Activated T-helper 2 cell treated with anti-CD3 and anti-CD28 coated beads, Interferon-gamma antibody, Interleukin-2, Interleukin-4, amounts not matched to agents 10 μg/mL and 5 μg/mL and 100 μg/mL, durations not matched to agents 14 hours and 24 hours and 36 hours (primary cell): ENCODE measurements around the gene NXNL2. TPM values are rescaled to one million over a fixed set of nuclear protein-coding genes. Genes with fewer than 3 reads are reported as not detected.

Experiments used
- DNase-seq: peaks from one replicate; pipeline ENCODE4 v3.0.0; 2021; ENCODE audit warnings: low spot score
- H3K27ac Mint-ChIP-seq: one replicate; pipeline ENCODE4 v1.8.0; 2021; ENCODE audit warnings: mixed read lengths
- H3K27me3 Mint-ChIP-seq: one replicate; pipeline ENCODE4 v1.8.0; 2021; ENCODE audit warnings: low read depth, mixed read lengths
- H3K36me3 Mint-ChIP-seq: one replicate; pipeline ENCODE4 v1.8.0; 2021; ENCODE audit warnings: low read depth, mixed read lengths
- H3K4me1 Mint-ChIP-seq: one replicate; pipeline ENCODE4 v1.8.0; 2021; ENCODE audit warnings: low read depth, mixed read lengths
- H3K4me3 Mint-ChIP-seq: one replicate; pipeline ENCODE4 v1.8.0; 2021; ENCODE audit warnings: low read depth, mild to moderate bottlenecking, moderate library complexity, mixed read lengths
- H3K9me3 Mint-ChIP-seq: one replicate; pipeline ENCODE4 v1.8.0; 2021; ENCODE audit warnings: mixed read lengths
- intact Hi-C: fragments of 100-400 bp; cut with micrococcal nuclease; formaldehyde crosslinking; loops from one replicate; pipeline ENCODE4 v1.15.1; 2023
- total RNA-seq: library from RNA; stranded (reverse); gene quantifications from 2 replicates; pipeline ENCODE4 v1.2.3, GENCODE V29; 2022

The NXNL2 gene
- total RNA-seq, 1 donor from 2014 or later: not detected

DNA sequence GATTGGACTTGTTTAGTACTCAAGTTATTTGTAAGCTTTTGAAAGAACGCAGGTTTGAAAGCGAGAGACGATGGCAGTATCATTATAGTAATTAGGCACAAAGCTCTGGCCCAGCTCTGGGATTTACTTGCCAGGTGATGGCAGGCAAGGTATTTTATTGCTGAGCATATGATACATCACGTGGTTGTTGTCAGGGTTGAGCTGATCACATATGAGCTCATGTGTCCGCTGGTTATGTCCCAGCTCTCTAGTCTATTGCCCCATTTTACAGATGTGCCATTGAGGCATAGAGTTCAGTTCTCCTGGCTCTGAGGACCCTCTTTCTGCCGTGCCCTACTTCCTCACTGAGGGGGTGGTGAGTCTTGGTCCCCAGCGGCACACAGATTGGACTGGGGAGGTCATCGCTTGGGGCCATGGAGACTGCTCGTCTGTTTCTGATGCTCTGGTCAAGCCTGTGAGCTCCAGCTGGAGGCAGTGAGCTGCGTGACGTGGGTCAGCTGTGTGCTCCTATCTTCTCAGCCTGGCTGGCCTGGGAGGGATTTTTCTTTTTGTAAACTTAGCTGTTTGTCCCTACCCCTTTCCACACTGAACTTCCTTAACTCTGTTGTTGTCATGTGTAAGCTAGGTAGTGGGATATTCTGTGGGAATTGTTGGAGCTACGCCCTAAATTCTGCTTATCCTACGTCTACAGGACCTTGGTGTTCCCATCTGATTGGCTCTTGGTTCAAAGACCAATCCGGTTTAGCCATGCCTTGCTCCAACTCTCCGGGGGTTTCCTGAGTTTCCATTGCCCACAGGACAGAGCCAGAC is 2.2 kb downstream of the NXNL2 start:
- H3K27me3 Mint-ChIP-seq: peaks cover 44% of the 10 kb centered on the region
- DNase-seq: no peak
- no peak overlapping the region for H3K27ac Mint-ChIP-seq
- no peaks in the 10 kb centered on the region for H3K4me1 Mint-ChIP-seq
- H3K4me3 Mint-ChIP-seq: no peak overlapping the region
- intact Hi-C loops: no loop called here
- peaks cover 2% of the 10 kb centered on the region for H3K36me3 Mint-ChIP-seq
- H3K9me3 Mint-ChIP-seq: no peaks in the 10 kb centered on the region

DNA sequence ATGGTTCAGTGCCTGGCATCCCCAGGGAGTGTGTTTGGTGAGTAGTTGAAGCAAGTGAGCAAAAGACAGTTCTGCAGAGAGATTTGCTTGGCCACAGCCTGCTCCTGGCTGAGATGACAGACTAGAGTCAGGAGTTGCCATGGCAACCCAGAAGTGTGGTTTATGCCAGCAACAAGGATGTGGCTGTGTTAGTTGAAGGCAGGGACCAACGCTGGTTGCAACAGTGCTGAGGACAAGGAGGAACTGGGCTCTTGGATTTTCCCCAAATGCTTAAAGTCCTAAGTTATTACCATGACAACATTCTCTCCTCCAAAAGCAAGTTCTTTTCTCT is 2.7 kb downstream of the NXNL2 start:
- H3K9me3 Mint-ChIP-seq: no peaks in the 10 kb centered on the region
- peak; percentile 33 for DNase-seq
- intact Hi-C loops: no loop called here
- H3K36me3 Mint-ChIP-seq: peaks cover 2% of the 10 kb centered on the region
- H3K27ac Mint-ChIP-seq: no peak overlapping the region
- H3K27me3 Mint-ChIP-seq: peaks cover 38% of the 10 kb centered on the region
- H3K4me3 Mint-ChIP-seq: no peak overlapping the region
- no peaks in the 10 kb centered on the region for H3K4me1 Mint-ChIP-seq

DNA sequence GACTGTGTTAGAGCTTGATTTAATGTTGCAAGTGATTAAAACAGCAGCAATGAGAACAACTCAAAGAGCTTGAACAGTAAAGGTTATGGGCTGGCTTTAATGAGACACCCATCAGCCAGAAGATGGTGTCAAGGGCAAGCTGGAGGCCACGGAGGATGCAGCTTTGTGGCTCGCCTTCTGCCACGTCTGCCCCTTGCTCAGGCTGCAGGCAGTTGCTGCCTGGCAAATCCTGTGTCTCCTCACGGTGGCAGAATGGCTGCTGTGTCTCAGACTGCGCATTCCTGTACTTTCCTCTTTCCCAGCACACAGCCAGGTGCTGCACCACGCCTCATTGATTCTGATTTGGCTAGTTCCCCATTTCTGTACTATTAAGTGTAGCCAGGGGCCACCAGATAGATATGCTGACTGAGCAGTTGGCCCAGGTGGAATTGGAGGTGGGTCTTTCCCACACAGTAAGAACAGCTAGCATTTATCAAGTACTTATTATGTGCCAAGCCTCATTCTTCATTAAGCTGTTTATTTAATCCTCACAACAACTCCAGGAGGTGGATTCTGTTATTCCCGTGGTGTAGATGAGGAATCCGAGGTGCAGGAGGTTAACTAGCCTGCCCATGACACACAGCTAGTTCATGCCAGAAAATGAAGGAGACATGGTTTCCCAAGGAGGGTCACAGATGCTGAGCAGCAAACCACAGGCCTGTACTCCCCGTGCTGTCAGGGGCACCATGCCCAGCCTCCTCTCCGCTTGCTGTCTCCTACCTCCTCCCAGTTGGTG is 3.5 kb downstream of the NXNL2 start:
- no peaks in the 10 kb centered on the region for H3K4me1 Mint-ChIP-seq
- H3K27ac Mint-ChIP-seq: no peak overlapping the region
- H3K4me3 Mint-ChIP-seq: no peak overlapping the region
- H3K9me3 Mint-ChIP-seq: no peaks in the 10 kb centered on the region
- H3K27me3 Mint-ChIP-seq: peaks cover 31% of the 10 kb centered on the region
- DNase-seq: no peak
- intact Hi-C loops: no loop called here
- peaks cover 2% of the 10 kb centered on the region for H3K36me3 Mint-ChIP-seq

DNA sequence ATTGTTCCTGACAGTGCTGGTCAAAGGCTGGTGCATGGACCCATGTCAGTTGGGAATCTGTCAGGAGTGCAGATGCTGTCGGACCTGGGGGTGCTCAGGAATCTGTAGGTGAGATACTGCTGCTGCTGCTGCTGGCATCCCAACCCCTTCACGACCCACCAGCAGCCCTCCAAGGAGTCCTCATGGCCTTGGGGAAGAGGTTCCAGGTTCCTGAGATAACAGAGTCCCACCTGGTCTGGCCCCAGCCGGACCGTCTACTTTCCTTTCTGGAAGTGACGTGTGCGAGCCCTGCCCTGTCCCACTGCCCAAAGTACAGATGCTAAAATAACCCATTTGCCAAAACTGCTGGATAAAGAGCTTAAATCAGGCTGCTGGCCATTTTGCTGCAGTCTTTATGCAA is 4.3 kb downstream of the NXNL2 start:
- DNase-seq: no peak
- H3K9me3 Mint-ChIP-seq: no peaks in the 10 kb centered on the region
- H3K4me3 Mint-ChIP-seq: no peak overlapping the region
- no peak overlapping the region for H3K27ac Mint-ChIP-seq
- peaks cover 24% of the 10 kb centered on the region for H3K27me3 Mint-ChIP-seq
- H3K36me3 Mint-ChIP-seq: no peaks in the 10 kb centered on the region
- no peaks in the 10 kb centered on the region for H3K4me1 Mint-ChIP-seq
- intact Hi-C loops: no loop called here

DNA sequence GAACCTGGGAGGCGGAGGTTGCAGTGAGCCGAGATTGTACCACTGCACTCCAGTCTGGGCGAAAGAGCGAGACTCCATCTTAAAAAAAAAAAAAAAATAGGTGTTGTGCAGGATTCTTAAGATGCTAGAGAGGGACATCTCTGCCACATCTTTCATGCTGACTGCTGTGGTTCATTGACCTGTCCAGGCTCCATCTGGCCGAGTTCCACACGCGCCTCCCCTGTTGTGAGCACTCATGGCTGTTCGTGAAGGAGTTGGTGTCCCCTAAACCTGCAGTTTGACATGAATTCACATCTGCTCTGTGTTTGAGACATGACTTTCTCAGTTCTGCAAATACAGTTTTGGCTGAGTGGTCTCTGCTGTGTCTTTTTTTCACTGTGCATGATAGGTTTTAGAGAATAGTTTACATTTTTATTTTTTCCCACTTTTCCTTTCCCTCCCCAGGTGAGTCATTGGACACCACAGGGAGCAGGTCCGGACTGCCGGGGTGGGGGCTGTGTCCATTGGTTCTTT is 5.3 kb downstream of the NXNL2 start:
- intact Hi-C loops: no loop called here
- no peak overlapping the region for H3K27ac Mint-ChIP-seq
- no peak for DNase-seq

DNA sequence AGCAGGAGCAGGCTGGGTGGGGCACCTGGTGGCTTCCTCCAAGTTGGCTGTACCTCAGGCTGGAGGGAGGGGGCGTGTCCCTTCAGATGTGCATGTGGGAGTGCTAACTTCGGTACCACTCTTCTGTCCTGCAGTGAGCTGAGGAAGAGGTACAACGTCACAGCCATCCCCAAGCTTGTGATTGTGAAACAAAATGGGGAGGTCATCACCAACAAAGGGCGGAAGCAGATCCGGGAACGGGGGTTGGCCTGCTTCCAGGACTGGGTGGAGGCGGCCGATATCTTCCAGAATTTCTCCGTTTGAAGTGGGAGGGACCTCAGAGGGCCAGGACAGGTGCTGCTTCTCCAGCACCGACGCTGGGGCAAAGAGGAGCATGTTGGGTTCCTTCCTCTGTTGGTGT is 9.3 kb downstream of the NXNL2 start:
- H3K36me3 Mint-ChIP-seq: no peaks in the 10 kb centered on the region
- no peak overlapping the region for H3K4me3 Mint-ChIP-seq
- peaks cover 4% of the 10 kb centered on the region for H3K27me3 Mint-ChIP-seq
- H3K4me1 Mint-ChIP-seq: no peaks in the 10 kb centered on the region
- no peak for DNase-seq
- H3K9me3 Mint-ChIP-seq: peaks cover 4% of the 10 kb centered on the region
- intact Hi-C loops: no loop called here
- no peak overlapping the region for H3K27ac Mint-ChIP-seq

More for the DNA sequence above, 5.3 kb downstream of the NXNL2 start:
- Mint-ChIP-seq H3K4me1 (no peaks in the 10 kb centered on the region), H3K4me3 (no peak overlapping the region), H3K9me3 (no peaks in the 10 kb centered on the region), H3K27me3 (peaks cover 24% of the 10 kb centered on the region), H3K36me3 (no peaks in the 10 kb centered on the region)

DNA sequence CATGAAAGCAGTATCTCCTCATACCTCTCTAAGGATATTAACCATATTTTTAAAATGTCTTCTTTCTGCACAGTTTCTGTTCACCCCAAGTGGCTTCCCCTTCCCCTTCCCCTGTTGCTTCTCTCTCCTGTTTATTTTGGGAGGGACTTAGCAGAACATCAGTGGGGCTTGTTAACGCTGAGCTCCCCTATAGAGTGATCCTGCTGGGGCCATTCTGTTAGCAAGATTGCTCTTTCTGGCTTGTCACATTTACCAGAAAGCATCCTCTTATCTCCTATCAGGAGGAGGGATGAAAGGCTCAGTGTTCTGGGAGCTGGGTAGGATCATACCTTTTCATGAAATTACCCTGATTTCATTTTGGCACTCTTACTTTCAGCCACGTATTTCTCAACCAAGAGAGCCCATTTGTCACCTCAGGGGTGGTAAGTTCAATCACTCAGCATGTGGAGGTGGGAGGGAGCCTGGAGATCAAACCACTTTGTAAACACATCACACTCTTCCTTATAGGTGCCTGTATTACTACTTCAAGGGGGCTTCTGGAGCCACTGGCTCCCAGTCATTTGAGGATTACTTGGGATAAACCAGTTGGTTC is 16.7 kb downstream of the NXNL2 start:
- Mint-ChIP-seq H3K27ac (no peak overlapping the region), H3K27me3 (peaks cover 17% of the 10 kb centered on the region), H3K36me3 (no peaks in the 10 kb centered on the region), H3K9me3 (peaks cover 4% of the 10 kb centered on the region), H3K4me3 (no peak overlapping the region), H3K4me1 (no peaks in the 10 kb centered on the region)
- intact Hi-C loops: no loop called here
- DNase-seq: no peak

DNA sequence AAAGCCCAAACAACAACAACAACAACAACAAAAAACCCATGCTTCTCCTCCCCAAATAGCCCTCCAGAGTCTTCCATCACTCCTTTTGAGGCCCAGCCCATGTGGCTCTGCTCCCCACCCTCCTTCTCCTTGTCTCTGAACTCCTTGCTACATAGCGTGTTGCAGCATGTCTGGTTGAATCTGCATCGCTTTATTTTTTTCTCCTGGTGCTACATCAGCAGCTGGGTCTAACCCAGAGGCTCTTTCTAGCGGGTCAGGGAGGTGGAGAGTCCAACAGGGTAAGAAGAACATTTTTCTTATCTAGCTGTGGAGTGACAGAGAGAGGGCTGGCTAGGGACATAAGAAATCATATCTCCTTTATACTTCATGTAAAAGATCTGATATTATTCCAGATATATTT is 18.4 kb downstream of the NXNL2 start:
- Mint-ChIP-seq H3K9me3 (peaks cover 4% of the 10 kb centered on the region), H3K4me1 (no peaks in the 10 kb centered on the region), H3K36me3 (no peaks in the 10 kb centered on the region), H3K27me3 (peaks cover 17% of the 10 kb centered on the region), H3K27ac (no peak overlapping the region), H3K4me3 (no peak overlapping the region)
- DNase-seq: no peak
- intact Hi-C loops: no loop called here

DNA sequence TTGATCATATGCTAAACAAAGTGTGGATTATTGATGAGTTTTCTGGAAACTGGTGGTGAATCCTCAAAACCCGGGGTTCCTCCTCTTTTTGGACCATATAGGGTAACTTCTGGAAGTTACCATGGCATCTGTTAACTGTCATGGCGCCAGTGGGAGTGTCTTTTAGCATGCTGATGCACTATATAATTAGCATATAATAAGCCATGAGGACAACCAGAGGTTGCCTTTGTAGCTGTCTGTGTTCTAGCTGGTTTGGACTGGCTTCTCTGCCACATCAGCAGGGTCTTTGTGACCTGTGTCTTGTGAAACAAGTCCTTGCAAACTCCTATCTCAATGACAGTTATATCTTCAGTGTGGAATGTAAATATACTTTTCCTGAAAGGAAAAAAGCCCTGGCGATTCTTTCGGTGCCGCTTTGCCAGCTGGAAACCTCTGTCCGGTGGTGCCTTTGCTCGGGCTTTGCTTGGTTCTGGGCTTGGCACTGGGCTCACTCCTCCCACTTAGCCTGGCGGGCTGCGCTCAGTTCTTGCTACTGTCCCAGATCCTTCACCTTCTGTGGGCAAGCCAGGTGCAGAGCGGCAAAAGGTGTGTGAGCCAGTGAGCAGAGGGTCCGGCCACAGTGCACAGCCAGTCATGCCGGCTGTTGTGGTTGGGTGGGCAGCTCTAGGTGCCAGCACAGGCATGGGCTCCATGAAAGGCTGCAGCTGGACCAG is 20.4 kb downstream of the NXNL2 start:
- intact Hi-C loops: no loop called here
- Mint-ChIP-seq H3K4me1 (no peaks in the 10 kb centered on the region), H3K36me3 (no peaks in the 10 kb centered on the region), H3K27ac (no peak overlapping the region), H3K27me3 (peaks cover 15% of the 10 kb centered on the region), H3K9me3 (no peaks in the 10 kb centered on the region), H3K4me3 (no peak overlapping the region)
- DNase-seq: no peak

DNA sequence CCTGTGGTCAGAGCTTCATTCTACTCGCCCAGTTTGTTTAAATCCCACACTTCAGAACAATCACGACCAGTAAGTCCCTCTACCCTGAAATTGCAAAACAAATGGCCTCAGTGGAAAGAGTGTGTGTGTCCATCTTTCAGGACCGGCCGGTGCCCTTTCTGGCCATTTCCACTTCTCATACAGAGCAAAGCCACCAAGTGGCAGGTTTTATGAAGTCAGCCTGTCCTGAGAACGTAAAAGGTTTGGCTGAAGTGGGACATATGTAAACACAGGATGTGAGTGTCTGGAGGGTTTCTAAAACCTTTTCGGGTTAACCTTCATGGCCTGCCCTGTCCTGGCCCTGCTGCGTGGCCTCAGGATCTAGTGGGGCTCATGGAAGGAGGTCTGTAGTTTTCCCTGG is 24.7 kb downstream of the NXNL2 start:
- Mint-ChIP-seq H3K4me1 (no peaks in the 10 kb centered on the region), H3K9me3 (no peaks in the 10 kb centered on the region), H3K27me3 (peaks cover 2% of the 10 kb centered on the region), H3K27ac (no peak overlapping the region), H3K4me3 (no peak overlapping the region), H3K36me3 (no peaks in the 10 kb centered on the region)
- DNase-seq: no peak
- intact Hi-C loops: no loop called here

DNA sequence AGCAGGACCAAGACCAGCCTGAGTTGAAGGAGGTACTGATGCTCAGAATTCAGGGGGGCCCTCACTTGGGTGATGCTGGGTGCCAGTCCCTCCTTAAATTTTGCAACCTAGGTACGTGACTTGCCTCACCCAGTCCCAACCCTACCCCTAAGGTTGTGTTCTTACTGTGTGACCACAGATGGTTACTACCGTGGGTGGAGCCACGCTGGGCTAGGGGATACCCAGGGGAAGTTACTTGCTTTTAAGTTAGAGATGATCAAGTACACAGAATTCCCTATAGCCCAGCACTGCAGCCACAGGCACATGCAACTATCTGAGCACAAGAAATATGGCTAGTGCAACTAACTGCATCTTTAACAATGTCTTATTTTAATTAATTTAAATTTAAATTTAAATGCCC is 32.9 kb downstream of the NXNL2 start:
- Mint-ChIP-seq H3K4me1 (peaks cover 2% of the 10 kb centered on the region), H3K36me3 (no peaks in the 10 kb centered on the region), H3K9me3 (no peaks in the 10 kb centered on the region), H3K27ac (no peak overlapping the region), H3K4me3 (no peak overlapping the region), H3K27me3 (no peaks in the 10 kb centered on the region)
- no peak for DNase-seq
- intact Hi-C loops: no loop called here

DNA sequence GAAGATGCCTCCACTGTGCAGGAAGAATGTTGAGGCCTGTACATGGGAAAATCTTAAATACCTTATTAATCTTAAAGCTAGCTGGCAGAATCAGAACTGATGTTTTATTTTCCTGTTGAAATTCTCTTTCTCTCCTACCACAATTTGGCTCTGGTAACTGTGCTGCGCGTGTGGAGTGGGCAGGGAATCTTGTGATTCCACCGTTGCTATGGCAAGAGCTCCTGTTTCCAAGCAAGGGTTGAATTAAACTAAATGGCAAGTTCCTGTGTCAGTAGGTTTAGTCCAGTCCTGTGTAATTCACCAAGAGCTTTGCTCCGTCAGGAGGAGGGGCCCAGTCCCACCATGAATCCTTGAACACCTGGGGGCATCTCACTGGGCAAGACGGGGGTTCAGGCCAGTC is 36.4 kb downstream of the NXNL2 start:
- H3K36me3 Mint-ChIP-seq: no peaks in the 10 kb centered on the region
- peaks cover 2% of the 10 kb centered on the region for H3K4me1 Mint-ChIP-seq
- H3K4me3 Mint-ChIP-seq: no peak overlapping the region
- no peaks in the 10 kb centered on the region for H3K9me3 Mint-ChIP-seq
- H3K27ac Mint-ChIP-seq: no peak overlapping the region
- peaks cover 17% of the 10 kb centered on the region for H3K27me3 Mint-ChIP-seq
- intact Hi-C loops: no loop called here
- DNase-seq: no peak
